ENCODE results near the gene PDZD2. TPM values are rescaled to one million over a fixed set of nuclear protein-coding genes. Genes with fewer than 3 reads are reported as not detected.

PDZD2 gene
- polyA plus RNA-seq, 3 donors, result 0.10 TPM; not detected in 2

GRCh38 chr5:32069396-32069795 is 430.5 kb downstream of the PDZD2 start:
- Mint-ChIP-seq H3K27me3 (ENCODE audit: low read depth in 3 of 3) (peaks cover 0 to 2% (median 0%) of the 10 kb centered on the region in 3 donors), H3K36me3 (no peaks in the 10 kb centered on the region), H3K9me3 (no peaks in the 10 kb centered on the region), H3K4me1 (no peaks in the 10 kb centered on the region), H3K27ac (no peak overlapping the region), H3K4me3 (no peak overlapping the region)
- WGBS (ENCODE audit: insufficient coverage), result 100% methylated on average over 1 of the region's 3 CpGs
- Histone ChIP-seq H3K4me2 (replicated peaks; ENCODE audit: extremely low read depth, low read length, poor library complexity, severe bottlenecking) (no peak overlapping the region), H3K4me3 (replicated peaks in 1 of 3; ENCODE audit: low read depth in 2 of 3, low read length in 3 of 3) (no peak overlapping the region), H4K20me1 (ENCODE audit: insufficient read depth, low read length) (no peaks in the 10 kb centered on the region), H2AFZ (ENCODE audit: insufficient read depth, low read depth, low read length, poor library complexity, severe bottlenecking) (no peak overlapping the region), H3K9ac (ENCODE audit: insufficient read depth, low read length, poor library complexity, severe bottlenecking) (no peak overlapping the region), H3K36me3 (replicated peaks in 1 of 2; ENCODE audit: control insufficient read depth in 1 of 2, insufficient read depth in 2 of 2, low read length in 2 of 2) (no peaks in the 10 kb centered on the region), H3K79me2 (ENCODE audit: insufficient read depth, low read length) (no peaks in the 10 kb centered on the region), H3K9me3 (replicated peaks in 1 of 2; ENCODE audit: control insufficient read depth in 1 of 2, insufficient read depth in 1 of 2, low read length in 2 of 2) (no peaks in the 10 kb centered on the region), H3K4me1 (ENCODE audit: control insufficient read depth in 1 of 2, insufficient read depth in 2 of 2, low read length in 2 of 2) (no peaks in the 10 kb centered on the region), H3K27me3 (ENCODE audit: control insufficient read depth in 2 of 2, insufficient read depth in 2 of 2, low read length in 2 of 2) (no peaks in the 10 kb centered on the region), H3K27ac (ENCODE audit: low read depth in 1 of 2, low read length in 2 of 2) (no peak overlapping the region)
- no peak for DNase-seq
- no peak for TF ChIP-seq CTCF (IDR thresholded peaks at IDR 0.05)
- intact Hi-C loops (cut with micrococcal nuclease), result no loop called here

- Mint-ChIP-seq H3K27me3 (ENCODE audit: low read depth in 3 of 3) (peaks cover 0 to 2% (median 0%) of the 10 kb centered on the region in 3 donors), H3K9me3 (no peaks in the 10 kb centered on the region), H3K4me1 (no peaks in the 10 kb centered on the region), H3K36me3 (no peaks in the 10 kb centered on the region), H3K27ac (no peak overlapping the region), H3K4me3 (no peak overlapping the region)
- no peaks in the 10 kb centered on the region for H3K36me3 ChIP-seq (replicated peaks in 1 of 2; ENCODE audit: control insufficient read depth in 1 of 2, insufficient read depth in 2 of 2, low read length in 2 of 2)
- no peak overlapping the region for H2AFZ ChIP-seq (ENCODE audit: insufficient read depth, low read depth, low read length, poor library complexity, severe bottlenecking)
- 100% methylated on average over 4 of the region's 7 CpGs for WGBS (ENCODE audit: insufficient coverage)
- H3K4me3 ChIP-seq (replicated peaks in 1 of 3; ENCODE audit: low read depth in 2 of 3, low read length in 3 of 3), result no peak overlapping the region
- no peaks in the 10 kb centered on the region for H3K79me2 ChIP-seq (ENCODE audit: insufficient read depth, low read length)
- no peak overlapping the region for H3K4me2 ChIP-seq (replicated peaks; ENCODE audit: extremely low read depth, low read length, poor library complexity, severe bottlenecking)
- H3K9me3 ChIP-seq (replicated peaks in 1 of 2; ENCODE audit: control insufficient read depth in 1 of 2, insufficient read depth in 1 of 2, low read length in 2 of 2), result no peaks in the 10 kb centered on the region
- H3K27me3 ChIP-seq (ENCODE audit: control insufficient read depth in 2 of 2, insufficient read depth in 2 of 2, low read length in 2 of 2), result no peaks in the 10 kb centered on the region
- H3K9ac ChIP-seq (ENCODE audit: insufficient read depth, low read length, poor library complexity, severe bottlenecking), result no peak overlapping the region
- no peak for TF ChIP-seq CTCF (IDR thresholded peaks at IDR 0.05)
- intact Hi-C loops (cut with micrococcal nuclease), result no loop called here
- H3K27ac ChIP-seq (ENCODE audit: low read depth in 1 of 2, low read length in 2 of 2), result no peak overlapping the region
- no peaks in the 10 kb centered on the region for H4K20me1 ChIP-seq (ENCODE audit: insufficient read depth, low read length)
- DNase-seq, result no peak
- H3K4me1 ChIP-seq (ENCODE audit: control insufficient read depth in 1 of 2, insufficient read depth in 2 of 2, low read length in 2 of 2), result no peaks in the 10 kb centered on the region
Measured at GRCh38 chr5:32071351-32071944, 432.5 kb downstream of the PDZD2 start.

Data from CD14-positive monocyte (primary cell).